Stimulated activated CD4-positive, alpha-beta T cell treated with anti-CD3 and anti-CD28 coated beads, TNF-alpha, amount 100 ng/mL, for 48 hours (primary cell): Measurements from ENCODE around the gene PDE4D.

Experiments
- DNase-seq, 3 donors: peaks; one replicate each; pipeline ENCODE4 v3.0.0-alpha.2; 2020; ENCODE audit warnings: low read depth in 3 of 3

Gene PDE4D

DNA sequence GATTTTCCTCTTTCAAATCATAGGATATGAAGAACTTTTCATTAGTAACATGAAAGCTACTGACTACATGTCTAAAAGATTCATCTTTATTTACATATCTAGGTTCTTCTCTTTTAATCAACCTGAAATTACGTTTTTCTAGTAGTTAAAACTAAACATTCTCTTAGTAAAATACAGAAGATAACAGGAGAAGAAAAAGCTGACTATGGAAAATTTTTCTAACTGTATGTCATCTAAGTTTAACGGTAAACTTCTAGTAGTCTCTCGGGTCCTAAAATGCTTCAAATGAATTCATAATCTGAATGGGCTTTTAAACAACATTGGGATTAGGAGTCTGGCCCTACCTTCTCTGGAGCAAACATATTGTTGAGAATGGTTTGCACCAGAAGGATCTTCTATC, 151.9 kb downstream of the PDE4D start:
- no peak for DNase-seq

DNA sequence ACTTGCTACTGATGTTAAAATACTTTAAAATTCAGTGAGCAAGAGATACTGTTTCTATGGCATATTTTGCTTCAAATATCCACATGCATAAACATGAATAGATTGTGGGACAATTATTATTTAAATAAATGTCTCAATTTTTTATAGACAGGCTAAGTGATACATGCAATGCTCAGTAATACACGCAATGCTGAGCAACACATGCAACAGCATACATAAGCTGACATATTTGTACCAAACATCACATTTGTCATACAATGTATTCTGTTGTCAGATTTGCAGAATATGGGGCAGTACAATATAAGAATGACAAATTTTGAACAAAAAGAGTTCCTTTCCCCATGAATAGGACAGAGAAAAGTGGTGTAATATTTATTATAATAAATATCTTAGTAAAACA, 155.5 kb downstream of the PDE4D start:
- DNase-seq, result no peak

DNA sequence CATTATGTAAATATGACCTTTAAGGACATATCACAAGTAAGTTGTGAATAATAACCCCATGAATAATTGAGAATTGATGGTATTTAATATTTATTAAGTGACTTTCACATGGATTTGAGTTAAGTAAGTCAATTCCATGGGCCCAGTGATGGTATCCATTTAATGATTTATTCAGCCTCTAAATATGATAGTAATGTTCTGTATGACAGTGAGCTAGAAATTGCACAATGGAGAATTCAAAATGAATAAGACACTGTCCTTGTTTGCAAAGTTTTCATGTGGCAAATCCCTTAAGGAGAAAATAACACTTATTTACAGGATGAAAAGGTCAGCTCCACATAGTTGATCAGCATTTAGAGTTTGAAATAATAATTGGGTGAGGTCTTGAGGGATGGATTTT, 160.7 kb downstream of the PDE4D start:
- DNase-seq, result no peak

GRCh38 chr5:59732301-59732700, 161.2 kb downstream of the PDE4D start:
- DNase-seq, result no peak

GRCh38 chr5:59731809-59732208, 161.7 kb downstream of the PDE4D start:
- DNase-seq, result no peak

DNA sequence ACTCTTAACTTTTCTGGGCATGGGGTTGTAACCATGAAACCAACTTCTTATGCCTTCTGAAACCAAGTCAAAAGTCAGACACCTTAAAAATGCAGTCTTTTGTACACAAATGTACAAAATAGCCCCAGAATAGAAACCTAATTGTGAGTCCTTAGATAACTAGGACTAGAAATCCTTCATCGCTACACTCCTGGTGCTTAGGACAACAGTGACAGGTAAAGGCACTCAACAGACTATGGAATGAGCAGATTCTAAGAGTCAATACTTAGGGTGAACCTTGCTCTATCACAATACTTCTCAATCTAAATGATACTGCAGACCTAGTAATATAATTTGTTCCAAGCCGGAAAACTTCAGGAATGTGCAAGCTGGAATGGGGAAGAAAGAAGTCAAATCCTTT, 163.7 kb downstream of the PDE4D start:
- DNase-seq, result no peak

DNA sequence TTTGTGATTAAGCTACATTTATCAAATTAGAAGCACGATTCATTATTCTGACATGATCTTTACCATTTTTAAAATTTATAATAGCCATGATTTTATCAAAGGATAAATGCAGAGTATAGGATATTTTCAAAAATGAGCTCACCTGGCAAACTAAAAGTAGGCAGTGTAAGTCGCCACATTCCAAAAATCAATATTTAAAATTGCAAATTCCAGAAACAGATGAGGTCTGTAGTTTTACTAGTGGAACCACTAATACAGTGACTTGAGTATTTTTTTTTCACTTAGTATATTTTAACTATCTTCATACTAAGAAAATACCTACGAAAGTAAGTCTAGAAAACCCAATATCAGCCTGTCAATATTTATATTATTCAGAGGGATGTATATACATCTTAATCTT, 164.2 kb downstream of the PDE4D start:
- DNase-seq, result no peak

DNA sequence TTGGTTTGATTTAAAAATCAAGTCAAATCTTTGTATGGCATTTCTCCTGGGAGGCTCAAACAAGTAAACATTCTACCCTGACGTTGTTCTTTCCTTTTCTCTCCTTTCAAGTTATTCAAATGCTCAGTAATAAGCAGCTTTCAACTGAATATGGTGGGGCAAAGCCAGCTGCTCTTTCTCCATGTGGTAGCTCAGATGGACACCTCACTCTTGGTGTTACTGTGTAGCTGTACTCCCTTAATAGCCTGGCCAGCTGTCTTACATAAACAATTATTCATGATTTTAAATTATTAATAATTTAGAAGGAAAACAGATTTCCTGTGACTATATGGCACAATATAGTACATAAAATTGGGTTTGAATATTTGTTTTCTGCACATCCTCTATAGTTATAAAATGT, 165.2 kb downstream of the PDE4D start:
- no peak for DNase-seq

DNA sequence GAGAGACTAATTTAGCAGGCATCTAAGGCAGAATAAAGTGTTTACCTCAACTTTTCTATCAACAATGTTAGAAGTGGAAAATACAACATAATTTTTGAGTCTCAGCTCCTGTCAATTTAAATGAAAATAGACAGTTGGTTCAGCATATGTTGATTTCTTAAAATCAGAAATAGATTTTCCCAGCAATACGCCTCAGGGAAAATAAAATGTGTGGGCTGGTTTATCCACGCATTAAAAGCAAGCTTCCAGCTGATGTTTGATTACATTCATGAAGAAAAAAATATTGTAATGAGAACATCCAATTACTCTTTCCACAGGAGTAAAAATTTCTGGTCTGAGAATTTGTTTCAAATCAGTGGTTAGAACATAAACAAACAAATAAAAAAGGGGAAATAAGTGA, 166.3 kb downstream of the PDE4D start:
- no peak for DNase-seq

- no peak for DNase-seq
Measured at GRCh38 chr5:59725392-59725767, 168.1 kb downstream of the PDE4D start.

GRCh38 chr5:59724482-59725391, 168.8 kb downstream of the PDE4D start:
- DNase-seq, result peak in 2 of 3 donors; percentile 3 to 18

DNA sequence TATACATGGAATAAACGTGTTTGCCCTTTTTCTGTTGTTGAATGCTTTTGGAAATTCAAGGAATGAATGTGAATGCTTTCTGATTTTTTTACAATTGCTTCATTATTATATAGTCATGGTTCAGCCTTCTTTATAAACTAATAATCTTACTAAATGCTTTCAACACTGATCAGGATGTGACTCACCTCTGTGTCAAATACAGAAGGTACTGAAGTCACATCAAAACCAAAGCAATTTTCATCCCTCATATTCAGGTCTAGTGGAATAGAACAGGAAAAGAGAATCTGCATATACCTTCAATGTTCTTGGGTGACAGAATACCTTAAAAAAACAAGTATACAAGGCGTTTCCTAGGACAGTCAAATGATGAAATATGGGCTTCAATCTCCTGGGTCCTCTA, 170.7 kb downstream of the PDE4D start:
- DNase-seq, result no peak

DNA sequence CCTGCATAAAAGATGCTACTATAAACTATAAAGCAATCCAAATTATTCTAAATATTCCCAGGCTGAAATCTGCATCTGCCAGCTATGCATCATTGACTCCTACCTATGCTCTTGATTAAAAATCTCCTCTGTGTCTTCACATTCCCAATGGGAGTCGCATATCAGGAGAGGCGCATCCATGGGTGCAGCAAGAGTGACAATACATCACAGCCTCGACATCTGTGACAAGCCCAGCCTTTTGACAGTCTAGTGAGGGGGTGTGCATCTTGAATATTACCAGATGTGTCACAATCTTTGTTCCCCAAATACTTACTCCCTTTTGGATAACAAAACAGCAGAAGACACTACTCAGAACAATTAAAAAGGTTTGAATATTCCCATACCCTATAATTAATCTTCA, 171.8 kb downstream of the PDE4D start:
- no peak for DNase-seq

- DNase-seq, result no peak
Measured at GRCh38 chr5:59720063-59720462, 173.5 kb downstream of the PDE4D start.

DNA sequence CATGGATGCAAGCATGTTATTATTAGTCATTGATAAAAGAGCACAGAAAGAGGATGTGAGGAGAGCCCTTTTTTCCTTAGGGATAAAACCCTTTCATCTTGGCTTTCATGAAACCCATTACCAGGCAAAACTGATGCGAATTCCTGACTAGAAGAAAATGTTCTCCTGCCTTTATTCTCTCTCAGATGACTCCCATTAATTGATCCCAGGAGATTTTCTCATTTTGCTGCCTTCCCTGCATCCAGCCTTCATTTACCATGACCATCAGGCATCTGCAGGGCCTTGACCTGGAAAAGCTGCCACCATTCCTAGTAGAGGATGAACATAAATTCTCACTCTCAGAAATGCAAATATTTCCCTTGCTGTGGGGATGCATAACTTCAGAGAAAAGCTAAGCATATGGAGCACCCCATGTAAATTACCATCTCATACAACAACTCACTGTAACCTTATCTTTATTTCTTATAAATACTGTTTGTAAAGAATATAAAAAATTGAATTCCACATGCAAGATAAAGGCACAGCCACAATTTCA, 176.5 kb downstream of the PDE4D start:
- DNase-seq, result no peak

- no peak for DNase-seq
Measured at GRCh38 chr5:59716029-59716428, 177.5 kb downstream of the PDE4D start.

DNA sequence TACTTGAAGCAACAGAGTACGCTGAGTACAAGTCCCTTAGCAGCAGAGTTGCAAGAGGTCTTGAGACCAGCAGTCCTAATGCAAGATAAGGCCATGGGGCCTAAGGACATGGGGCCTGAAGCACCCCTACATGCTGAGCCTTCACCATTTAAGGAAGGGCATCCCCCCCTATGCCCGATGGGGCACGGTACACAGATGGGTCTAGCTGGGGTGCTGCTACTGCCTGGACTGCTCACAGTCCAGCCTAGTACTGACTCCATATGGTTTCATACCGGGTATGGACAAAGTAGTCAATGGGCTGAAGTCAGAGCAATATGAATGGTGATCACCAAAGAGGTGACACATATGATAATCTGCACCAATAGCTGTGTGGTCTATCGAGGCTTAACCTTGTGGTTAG, 178.3 kb downstream of the PDE4D start:
- no peak for DNase-seq

- no peak for DNase-seq
Measured at GRCh38 chr5:59713498-59713844, 180.1 kb downstream of the PDE4D start.

GRCh38 chr5:59712836-59713497, 180.6 kb downstream of the PDE4D start:
- DNase-seq, result no peak

DNA sequence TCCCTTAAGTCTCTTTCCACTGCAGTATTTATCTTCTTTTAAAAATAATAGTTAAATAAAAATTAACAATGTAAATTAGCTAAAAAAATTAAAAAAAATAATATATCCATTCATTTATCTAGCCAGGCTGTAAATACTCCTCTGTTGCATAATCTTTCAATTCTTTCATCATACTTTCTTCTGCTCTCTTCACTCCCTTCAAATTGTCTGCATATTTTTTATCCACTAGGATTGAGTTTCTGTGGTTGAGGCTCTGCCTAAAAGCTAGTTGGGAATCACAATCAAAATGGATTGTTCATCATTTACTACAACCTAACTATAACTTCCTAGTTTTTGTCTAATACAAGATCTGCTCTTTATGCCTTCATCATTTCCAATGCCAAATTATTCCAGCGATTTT, 182.2 kb downstream of the PDE4D start:
- no peak for DNase-seq

DNA sequence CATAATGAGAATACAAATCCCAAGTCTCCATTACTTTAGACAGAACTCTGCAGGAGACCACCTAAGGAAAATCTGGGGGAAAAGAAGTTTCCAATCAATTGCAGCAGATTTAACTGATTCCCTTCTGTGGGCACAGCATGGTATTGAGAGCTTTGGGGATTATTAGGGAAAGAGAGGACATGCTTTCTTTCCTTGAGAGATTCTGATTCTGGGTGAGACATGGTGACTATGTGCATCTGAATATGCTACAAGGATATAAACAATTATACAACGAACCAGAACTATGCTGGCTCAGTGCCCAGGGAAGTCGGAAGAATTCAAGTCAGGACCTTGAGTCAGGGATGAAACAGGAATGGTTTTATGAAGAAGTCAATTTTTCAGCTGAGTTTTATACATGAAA, 183.7 kb downstream of the PDE4D start:
- DNase-seq, result no peak

DNA sequence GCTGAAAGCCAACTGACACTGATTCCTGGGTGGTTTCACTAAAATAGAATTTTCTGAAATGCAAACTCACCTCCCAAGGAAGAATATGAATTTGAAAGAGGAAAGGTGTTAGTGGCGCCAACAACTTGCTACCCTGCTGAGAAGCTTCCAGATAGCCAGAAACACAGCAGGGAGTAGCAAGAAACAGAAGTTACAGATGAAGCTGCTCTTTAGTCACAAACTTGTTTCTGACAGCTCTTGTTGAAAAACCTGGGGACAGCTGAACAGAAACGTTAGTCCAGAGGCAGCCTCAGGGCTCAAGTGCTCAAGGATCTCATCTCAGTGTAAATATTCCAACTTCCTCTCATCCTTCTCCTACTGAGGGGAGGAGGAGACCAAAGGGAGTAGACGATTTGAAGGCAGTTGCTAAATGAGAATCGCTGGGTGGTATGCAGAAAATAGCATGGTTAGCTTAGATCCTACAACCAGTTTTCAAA, 184.1 kb downstream of the PDE4D start:
- no peak for DNase-seq

DNA sequence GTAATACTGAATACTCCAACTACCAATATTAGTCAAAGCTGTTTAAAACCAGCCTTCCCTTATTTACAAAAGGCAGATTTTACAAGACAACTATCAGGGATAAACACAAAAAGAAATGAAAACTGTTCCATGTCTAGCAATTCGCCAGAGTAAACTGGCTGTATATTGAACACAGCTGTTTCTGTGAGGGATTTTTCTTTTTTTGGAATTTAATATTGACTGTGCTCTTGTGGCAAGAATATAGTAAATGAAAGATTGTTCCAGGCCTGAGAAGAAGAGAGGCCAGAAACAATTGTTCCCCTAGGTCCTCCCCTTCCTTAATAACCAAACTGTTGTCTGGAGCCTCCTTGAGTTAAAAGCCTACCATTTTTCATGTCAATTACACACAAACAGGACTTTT, 188.6 kb downstream of the PDE4D start:
- no peak for DNase-seq
